Spleen (tissue), 7 donors: ENCODE results near the gene RRP12.

Source experiments
- POLR2AphosphoS5 ChIP-seq, 3 donors: sonication (generic); formaldehyde crosslinking; IDR thresholded peaks; one replicate each; pipeline ENCODE4 v1.5.1; 2017; ENCODE audit warnings: antibody characterized with exemption in 3 of 3
- TF ChIP-seq, protein P1 (sequence below), 11 experiments: fragments of 200-600 bp in 7 of 11; fragments of 450-650 bp in 4 of 11; sonication (generic) in 4 of 11; IDR thresholded peaks in 8 of 11; conservative IDR thresholded peaks in 3 of 11; 1 replicate in 7 of 11; 2 replicates in 4 of 11; pipeline versions ENCODE4 v1.4.0 to v1.8.0; 2016 to 2021; ENCODE audit warnings: antibody characterized with exemption in 11 of 11, inconsistent platforms in 4 of 11, mild to moderate bottlenecking in 1 of 11
- donor health status: DM: no; HTN: no; CAD: no; lungs with moderate emphysema.
- donor health status: DM: no; HTN: no; CAD: no.
- donor health status: DM: no; HTN: no; CAD: no.

- TF ChIP-seq, protein P1, sequence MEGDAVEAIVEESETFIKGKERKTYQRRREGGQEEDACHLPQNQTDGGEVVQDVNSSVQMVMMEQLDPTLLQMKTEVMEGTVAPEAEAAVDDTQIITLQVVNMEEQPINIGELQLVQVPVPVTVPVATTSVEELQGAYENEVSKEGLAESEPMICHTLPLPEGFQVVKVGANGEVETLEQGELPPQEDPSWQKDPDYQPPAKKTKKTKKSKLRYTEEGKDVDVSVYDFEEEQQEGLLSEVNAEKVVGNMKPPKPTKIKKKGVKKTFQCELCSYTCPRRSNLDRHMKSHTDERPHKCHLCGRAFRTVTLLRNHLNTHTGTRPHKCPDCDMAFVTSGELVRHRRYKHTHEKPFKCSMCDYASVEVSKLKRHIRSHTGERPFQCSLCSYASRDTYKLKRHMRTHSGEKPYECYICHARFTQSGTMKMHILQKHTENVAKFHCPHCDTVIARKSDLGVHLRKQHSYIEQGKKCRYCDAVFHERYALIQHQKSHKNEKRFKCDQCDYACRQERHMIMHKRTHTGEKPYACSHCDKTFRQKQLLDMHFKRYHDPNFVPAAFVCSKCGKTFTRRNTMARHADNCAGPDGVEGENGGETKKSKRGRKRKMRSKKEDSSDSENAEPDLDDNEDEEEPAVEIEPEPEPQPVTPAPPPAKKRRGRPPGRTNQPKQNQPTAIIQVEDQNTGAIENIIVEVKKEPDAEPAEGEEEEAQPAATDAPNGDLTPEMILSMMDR (IDR thresholded peaks at IDR 0.05 in 8 of 11, conservative IDR thresholded peaks at IDR 0.05 in 3 of 11): no peak
- peak; percentile 51 to 77 (median 70) for TF ChIP-seq POLR2AphosphoS5 (IDR thresholded peaks at IDR 0.05)
Observed at GRCh38 chr10:97321032-97321803, 79.9 kb downstream of the RRP12 start.
